Fibroblast of the aortic adventitia (primary cell): ENCODE results near the gene CYP2B6. TPM values are rescaled to one million over a fixed set of nuclear protein-coding genes. Genes with fewer than 3 reads are reported as not detected.

Source experiments
- DNase-seq: peaks from one replicate; pipeline ENCODE4 v3.0.0-alpha.2; 2010; ENCODE audit warnings: low read depth
- H3K4me3 ChIP-seq: 2 replicates; pipeline ENCODE4 v1.5.1; 2011; ENCODE audit warnings: low read depth, mild to moderate bottlenecking, control low read depth, low read length, moderate library complexity
- total RNA-seq: library from RNA; depleted of rRNA; stranded (reverse); fragments of >200 nt; gene quantifications from 2 replicates; pipeline ENCODE4 v1.2.3, GENCODE V29; 2012; ENCODE audit warnings: low replicate concordance
- TF ChIP-seq, protein P1 (sequence below): IDR thresholded peaks from 2 replicates; pipeline ENCODE4 v1.5.1; 2011; ENCODE audit warnings: mild to moderate bottlenecking, low read length, control low read depth, inconsistent platforms; ENCODE audit not compliant: insufficient read depth

Gene CYP2B6
- total RNA-seq, 1 donor = not detected

DNA sequence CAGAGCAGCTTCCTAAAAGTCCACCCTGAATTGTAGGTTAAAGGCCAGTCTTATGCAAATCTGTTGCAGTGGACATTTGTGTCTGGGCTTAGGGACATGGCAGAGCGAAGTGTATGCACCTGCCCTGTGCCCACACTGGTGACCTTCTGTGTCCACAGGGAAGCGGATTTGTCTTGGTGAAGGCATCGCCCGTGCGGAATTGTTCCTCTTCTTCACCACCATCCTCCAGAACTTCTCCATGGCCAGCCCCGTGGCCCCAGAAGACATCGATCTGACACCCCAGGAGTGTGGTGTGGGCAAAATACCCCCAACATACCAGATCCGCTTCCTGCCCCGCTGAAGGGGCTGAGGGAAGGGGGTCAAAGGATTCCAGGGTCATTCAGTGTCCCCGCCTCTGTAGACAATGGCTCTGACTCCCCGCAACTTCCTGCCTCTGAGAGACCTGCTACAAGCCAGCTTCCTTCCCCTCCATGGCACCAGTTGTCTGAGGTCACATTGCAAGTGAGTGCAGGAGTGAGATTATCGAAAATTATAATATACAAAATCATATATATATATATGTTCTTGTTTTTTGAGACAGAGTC is 25.5 kb downstream of the CYP2B6 start:
- H3K4me3 ChIP-seq = no peak overlapping the region
- DNase-seq = no peak
- TF ChIP-seq, protein P1, sequence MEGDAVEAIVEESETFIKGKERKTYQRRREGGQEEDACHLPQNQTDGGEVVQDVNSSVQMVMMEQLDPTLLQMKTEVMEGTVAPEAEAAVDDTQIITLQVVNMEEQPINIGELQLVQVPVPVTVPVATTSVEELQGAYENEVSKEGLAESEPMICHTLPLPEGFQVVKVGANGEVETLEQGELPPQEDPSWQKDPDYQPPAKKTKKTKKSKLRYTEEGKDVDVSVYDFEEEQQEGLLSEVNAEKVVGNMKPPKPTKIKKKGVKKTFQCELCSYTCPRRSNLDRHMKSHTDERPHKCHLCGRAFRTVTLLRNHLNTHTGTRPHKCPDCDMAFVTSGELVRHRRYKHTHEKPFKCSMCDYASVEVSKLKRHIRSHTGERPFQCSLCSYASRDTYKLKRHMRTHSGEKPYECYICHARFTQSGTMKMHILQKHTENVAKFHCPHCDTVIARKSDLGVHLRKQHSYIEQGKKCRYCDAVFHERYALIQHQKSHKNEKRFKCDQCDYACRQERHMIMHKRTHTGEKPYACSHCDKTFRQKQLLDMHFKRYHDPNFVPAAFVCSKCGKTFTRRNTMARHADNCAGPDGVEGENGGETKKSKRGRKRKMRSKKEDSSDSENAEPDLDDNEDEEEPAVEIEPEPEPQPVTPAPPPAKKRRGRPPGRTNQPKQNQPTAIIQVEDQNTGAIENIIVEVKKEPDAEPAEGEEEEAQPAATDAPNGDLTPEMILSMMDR = no peak

DNA sequence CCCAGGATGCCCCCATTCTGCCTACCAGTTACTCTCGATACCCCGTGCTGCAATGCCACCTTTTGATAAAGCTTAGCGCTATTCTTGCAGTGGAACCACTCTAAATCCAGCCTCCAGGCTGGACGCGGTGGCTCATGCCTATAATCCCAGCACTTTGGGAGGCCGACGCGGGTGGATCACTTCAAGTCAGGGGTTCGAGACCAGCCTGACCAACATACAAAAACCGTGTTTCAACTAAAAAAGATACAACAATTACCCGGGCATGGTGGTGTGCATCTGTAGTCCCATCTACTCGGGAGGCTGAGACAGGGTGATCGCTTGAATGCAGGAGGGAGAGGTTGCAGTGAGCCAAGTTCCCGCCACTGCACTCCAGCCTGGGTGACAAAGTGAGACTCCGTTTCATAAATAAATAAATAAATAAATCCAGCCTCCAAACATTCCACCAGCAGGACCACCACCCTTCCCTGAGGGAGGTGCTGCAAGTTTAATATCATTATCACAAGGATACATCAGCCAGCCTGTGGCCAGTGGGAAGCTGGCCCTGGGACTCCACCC is 27.7 kb downstream of the CYP2B6 start:
- TF ChIP-seq, protein P1 = no peak
- no peak overlapping the region for H3K4me3 ChIP-seq
- no peak for DNase-seq

DNA sequence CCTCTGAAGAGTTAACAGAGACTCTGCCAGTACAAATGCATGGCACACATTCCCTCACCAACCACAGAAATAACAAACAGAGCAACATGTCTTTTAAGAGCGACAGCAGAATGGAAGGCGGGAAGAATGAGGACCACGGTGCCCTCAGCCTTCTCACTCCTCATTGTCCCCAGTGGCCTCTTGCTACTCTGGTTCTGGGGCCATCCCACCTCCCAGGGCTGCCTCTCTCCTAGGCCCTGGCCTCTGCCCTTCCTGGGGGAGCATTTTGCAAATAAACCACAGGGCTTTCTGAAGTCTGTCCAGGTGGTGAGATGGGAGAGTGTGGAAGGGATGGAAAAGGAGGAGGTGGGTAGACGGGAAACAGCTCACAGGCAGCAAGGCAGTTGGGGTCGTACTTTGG is 28.3 kb downstream of the CYP2B6 start:
- TF ChIP-seq, protein P1 = no peak
- DNase-seq = no peak
- no peak overlapping the region for H3K4me3 ChIP-seq

DNA sequence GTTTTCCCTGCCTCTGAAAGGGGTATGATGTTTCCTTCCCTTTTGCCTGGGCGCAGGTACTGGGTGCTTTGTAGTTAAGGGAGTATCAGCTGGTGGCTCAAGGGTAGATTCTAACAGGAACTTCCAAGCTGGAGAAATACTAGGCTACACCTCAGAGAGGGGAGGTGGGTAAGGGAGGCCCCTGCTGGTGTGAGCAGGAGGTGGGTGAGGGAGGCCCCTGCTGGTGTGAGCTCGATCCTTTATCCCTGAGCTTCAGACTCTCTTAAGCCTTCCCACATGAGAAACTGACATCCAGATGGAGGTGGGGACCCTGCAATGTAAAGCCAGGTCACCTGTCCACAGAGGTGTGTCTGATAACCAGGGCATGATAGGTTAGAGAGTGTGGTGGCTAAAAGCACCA is 32.1 kb downstream of the CYP2B6 start:
- no peak overlapping the region for H3K4me3 ChIP-seq
- TF ChIP-seq, protein P1 = no peak
- DNase-seq = no peak

DNA sequence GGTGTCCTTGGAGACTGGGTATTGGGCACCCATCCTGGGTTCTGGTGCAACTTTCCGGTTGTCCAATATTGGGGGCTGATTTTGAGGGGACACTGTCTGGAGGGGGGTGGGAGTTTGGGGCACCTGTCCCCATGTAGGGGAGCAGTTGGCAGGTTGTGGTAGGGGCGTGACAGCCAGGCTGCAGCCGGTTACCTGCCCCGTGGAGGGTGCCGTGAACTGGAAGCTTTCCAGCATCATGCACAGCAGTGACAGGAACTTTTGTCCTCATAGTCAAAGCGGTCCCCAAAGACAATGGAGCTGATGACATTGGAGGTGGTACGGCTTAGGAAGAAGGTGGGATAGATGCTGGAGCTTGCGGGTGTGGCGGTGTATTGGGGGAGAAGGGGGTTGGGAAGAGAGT is 34.3 kb downstream of the CYP2B6 start:
- TF ChIP-seq, protein P1 = no peak
- H3K4me3 ChIP-seq = no peak overlapping the region
- DNase-seq = no peak

DNA sequence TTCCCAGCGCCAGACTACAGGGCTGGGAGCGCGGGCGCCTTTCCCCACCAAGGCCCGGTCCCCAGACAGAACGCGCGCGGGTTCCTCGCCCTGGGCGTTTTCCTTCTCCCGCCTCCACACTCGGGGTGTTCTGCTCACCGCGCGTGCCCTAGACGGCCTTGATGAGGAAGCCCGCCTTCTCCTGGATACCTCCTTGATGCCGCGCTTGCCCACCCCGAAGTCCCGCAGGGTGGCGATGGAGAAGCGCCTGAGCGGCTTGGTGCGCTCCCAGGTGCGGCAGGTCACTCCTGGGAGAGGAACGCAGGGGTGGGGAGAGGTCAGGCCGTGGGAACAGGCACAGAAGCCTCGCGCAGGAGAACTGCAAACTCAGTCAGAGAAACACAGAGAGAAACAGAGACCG is 34.8 kb downstream of the CYP2B6 start:
- no peak overlapping the region for H3K4me3 ChIP-seq
- TF ChIP-seq, protein P1 = no peak
- DNase-seq = no peak

DNA sequence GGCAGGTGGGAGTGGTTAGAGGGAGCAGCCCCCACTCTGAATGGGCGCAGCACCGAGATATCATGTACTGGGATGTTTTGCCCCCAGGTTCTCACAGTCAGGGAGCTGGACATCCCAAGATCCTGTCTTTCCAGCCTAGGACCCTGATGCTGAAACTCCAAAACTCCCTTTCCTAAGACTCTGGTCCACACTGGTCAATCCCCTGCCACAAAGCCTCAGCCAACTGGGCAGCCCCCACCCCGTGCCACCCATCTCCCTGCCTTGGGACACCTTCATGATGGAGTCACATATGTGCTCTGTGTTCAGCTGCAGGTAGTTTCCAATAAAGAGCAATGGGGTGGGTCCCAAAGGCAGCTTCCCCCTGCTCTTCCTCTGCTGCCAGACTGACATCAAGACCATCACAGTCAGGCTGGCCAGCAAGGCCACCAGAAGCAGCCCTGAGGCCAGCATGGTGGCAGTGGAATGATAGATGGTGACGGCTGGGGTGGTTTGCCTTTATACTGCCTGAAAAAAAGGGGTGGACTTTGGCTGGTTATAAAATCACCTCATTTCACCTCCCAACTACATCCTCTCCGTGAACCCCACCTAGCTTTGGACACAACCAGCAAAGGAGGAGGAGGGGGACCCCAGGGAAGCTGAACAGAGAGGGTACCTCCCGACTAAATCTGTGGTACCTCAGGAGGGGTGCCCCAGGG is 36.3 kb downstream of the CYP2B6 start:
- TF ChIP-seq, protein P1 = no peak
- no peak overlapping the region for H3K4me3 ChIP-seq
- DNase-seq = no peak
